Measurements from ENCODE around the gene FCAMR.

GRCh38 chr1:206947255-206947654, 23.0 kb downstream of the FCAMR start:
- TF ChIP-seq EP300 (IDR thresholded peaks at IDR 0.05) (no peak), CTCF (IDR thresholded peaks at IDR 0.05) (no peak), POLR2A (IDR thresholded peaks at IDR 0.05) (no peak)
